Measurements from ENCODE around the gene C1QTNF8.

- TF ChIP-seq SAFB2 (CRISPR knock-in tag; IDR thresholded peaks at IDR 0.05; ENCODE audit: borderline replicate concordance, low read depth) (no peak), TRIM24 (CRISPR knock-in tag; IDR thresholded peaks at IDR 0.05) (no peak), IKZF5 (CRISPR knock-in tag; IDR thresholded peaks at IDR 0.05) (no peak), CTCF (CRISPR knock-in tag; IDR thresholded peaks at IDR 0.05) (no peak), GABPA (IDR thresholded peaks at IDR 0.05; ENCODE audit: low read depth, low read length) (no peak), GABPA (CRISPR knock-in tag; IDR thresholded peaks at IDR 0.05; ENCODE audit: low read depth) (no peak), ELF1 (CRISPR knock-in tag; IDR thresholded peaks at IDR 0.05) (no peak), BHLHE40 (IDR thresholded peaks at IDR 0.05; ENCODE audit: low read length) (no peak), KDM4B (CRISPR knock-in tag; IDR thresholded peaks at IDR 0.05) (no peak), BRCA1 (CRISPR knock-in tag; IDR thresholded peaks at IDR 0.05) (no peak)
These were observed 16.7 kb downstream of the C1QTNF8 start for GRCh38 chr16:1079341-1079740.
